OCI-LY1 (cell line): ENCODE results near the gene PODXL2.

Source experiments
- EZH2 ChIP-seq: fragments of 200-600 bp; sonication (generic), shearing (Covaris generic); IDR thresholded peaks from 2 replicates; pipeline ENCODE4 v1.8.0; 2017; ENCODE audit warnings: borderline replicate concordance, mixed run types, mild to moderate bottlenecking, antibody characterized with exemption, low read length, moderate library complexity, mixed read lengths
- TF ChIP-seq, protein P1 (sequence below): fragments of 200-600 bp; sonication (generic), shearing (Covaris generic); IDR thresholded peaks from 2 replicates; pipeline ENCODE4 v1.5.1; 2017; ENCODE audit warnings: mild to moderate bottlenecking, antibody characterized with exemption, low read length, moderate library complexity, mixed read lengths

DNA sequence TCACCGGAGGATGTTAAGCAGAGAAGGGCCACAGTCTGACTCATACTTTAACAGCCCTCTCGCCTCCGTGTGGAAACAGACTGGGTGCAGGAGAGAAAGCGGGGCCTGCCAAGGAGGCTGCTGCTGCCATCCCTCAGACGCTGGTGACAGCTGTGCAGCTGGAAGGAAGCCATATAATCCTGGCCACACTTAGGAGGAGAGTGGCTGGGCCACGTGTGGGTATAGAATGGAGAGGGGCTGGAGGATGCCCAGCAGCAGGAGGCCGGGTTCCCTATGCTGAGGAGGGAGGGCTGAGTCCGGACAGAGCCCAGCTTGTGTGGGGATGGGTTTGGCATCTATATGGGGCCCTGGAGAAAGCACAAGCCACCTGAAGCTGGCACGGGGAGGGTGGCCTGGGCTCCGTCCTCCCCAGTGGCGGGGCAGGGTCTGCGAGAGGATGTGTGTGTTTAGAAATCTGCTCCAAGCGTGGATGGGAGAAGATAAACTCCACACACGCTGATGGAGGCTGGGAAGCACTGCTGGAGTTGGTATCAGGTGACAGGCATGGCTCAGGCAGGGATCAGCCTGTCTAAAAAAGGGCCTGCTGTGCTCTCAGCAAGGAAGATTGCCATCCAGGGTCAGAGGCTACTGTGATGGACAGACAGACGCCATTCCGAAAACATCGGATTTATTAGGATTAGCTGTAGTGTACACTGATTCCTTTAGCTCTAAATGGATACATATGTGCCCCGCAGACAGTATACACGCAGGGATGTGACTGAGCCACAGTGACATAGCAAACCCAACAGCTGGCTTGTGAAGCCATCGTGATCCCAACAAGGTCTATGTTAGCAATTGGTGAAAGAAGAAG, 59.7 kb downstream of the PODXL2 start:
- TF ChIP-seq, protein P1, sequence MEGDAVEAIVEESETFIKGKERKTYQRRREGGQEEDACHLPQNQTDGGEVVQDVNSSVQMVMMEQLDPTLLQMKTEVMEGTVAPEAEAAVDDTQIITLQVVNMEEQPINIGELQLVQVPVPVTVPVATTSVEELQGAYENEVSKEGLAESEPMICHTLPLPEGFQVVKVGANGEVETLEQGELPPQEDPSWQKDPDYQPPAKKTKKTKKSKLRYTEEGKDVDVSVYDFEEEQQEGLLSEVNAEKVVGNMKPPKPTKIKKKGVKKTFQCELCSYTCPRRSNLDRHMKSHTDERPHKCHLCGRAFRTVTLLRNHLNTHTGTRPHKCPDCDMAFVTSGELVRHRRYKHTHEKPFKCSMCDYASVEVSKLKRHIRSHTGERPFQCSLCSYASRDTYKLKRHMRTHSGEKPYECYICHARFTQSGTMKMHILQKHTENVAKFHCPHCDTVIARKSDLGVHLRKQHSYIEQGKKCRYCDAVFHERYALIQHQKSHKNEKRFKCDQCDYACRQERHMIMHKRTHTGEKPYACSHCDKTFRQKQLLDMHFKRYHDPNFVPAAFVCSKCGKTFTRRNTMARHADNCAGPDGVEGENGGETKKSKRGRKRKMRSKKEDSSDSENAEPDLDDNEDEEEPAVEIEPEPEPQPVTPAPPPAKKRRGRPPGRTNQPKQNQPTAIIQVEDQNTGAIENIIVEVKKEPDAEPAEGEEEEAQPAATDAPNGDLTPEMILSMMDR = no peak
- no peak for TF ChIP-seq EZH2
